Mesenchymal stem cell (in vitro differentiated cells and primary cell): Measurements from ENCODE around the gene ZNF821.

ENCODE experiments used
- DNase-seq: peaks from one replicate; pipeline ENCODE4 v3.0.0-alpha.2; 2013
- H2AFZ ChIP-seq: one replicate; pipeline ENCODE4 v1.6.1; 2013; ENCODE audit warnings: low read depth, mild to moderate bottlenecking, control low read depth, inconsistent platforms, low read length, moderate library complexity
- H2AK5ac ChIP-seq: 2 replicates; pipeline ENCODE4 v1.6.1; 2013; ENCODE audit warnings: low read length, moderate library complexity, mild to moderate bottlenecking, inconsistent platforms; ENCODE audit not compliant: severe bottlenecking
- H2BK120ac ChIP-seq: one replicate; pipeline ENCODE4 v1.6.1; 2013; ENCODE audit warnings: low read depth, mild to moderate bottlenecking, inconsistent platforms, low read length, moderate library complexity
- H2BK12ac ChIP-seq, 2 experiments: one replicate each; pipeline ENCODE4 v1.6.1; 2013; ENCODE audit warnings: inconsistent platforms in 2 of 2, low read length in 2 of 2, mild to moderate bottlenecking in 2 of 2, moderate library complexity in 2 of 2, control low read depth in 1 of 2
- H2BK15ac ChIP-seq: one replicate; pipeline ENCODE4 v1.6.1; 2013; ENCODE audit warnings: mild to moderate bottlenecking, low read depth, inconsistent platforms; ENCODE audit not compliant: poor library complexity, severe bottlenecking
- H2BK5ac ChIP-seq: 2 replicates; pipeline ENCODE4 v1.6.1; 2013; ENCODE audit warnings: low read depth, mild to moderate bottlenecking, low read length, control low read depth, inconsistent platforms; ENCODE audit not compliant: poor library complexity, severe bottlenecking
- H3K14ac ChIP-seq, 2 experiments: one replicate each; pipeline ENCODE4 v1.6.1; 2013; ENCODE audit warnings: inconsistent platforms in 2 of 2, low read length in 2 of 2, control low read depth in 1 of 2, mild to moderate bottlenecking in 1 of 2, moderate library complexity in 1 of 2
- H3K18ac ChIP-seq, 2 experiments: one replicate each; pipeline ENCODE4 v1.6.1; 2013; ENCODE audit warnings: inconsistent platforms in 2 of 2, low read length in 2 of 2, control low read depth in 1 of 2, low read depth in 1 of 2, mild to moderate bottlenecking in 1 of 2
- H3K23ac ChIP-seq, 2 experiments: one replicate each; pipeline ENCODE4 v1.6.1; 2013; ENCODE audit warnings: inconsistent platforms in 2 of 2, low read length in 2 of 2, mild to moderate bottlenecking in 2 of 2, moderate library complexity in 2 of 2, control low read depth in 1 of 2
- H3K27ac ChIP-seq: 2 replicates; pipeline ENCODE4 v1.5.1; 2013; ENCODE audit warnings: mild to moderate bottlenecking, moderate library complexity, low read length, control low read depth, inconsistent platforms; ENCODE audit not compliant: poor library complexity, severe bottlenecking
- H3K27me3 ChIP-seq, 2 experiments: 2 replicates each; pipeline versions ENCODE4 v1.6.1 to v1.7.0; 2013; ENCODE audit warnings: low read length in 2 of 2, mild to moderate bottlenecking in 2 of 2, moderate library complexity in 2 of 2, control low read depth in 1 of 2, inconsistent platforms in 1 of 2; ENCODE audit not compliant: control insufficient read depth in 1 of 2, insufficient read depth in 1 of 2
- H3K36me3 ChIP-seq, 2 experiments: 2 replicates each; pipeline versions ENCODE4 v1.6.1 to v1.7.0; 2013; ENCODE audit warnings: low read length in 2 of 2, control low read depth in 1 of 2, inconsistent platforms in 1 of 2, low read depth in 1 of 2, mild to moderate bottlenecking in 1 of 2; ENCODE audit not compliant: insufficient read depth in 2 of 2, control insufficient read depth in 1 of 2
- H3K4ac ChIP-seq, 2 experiments: one replicate each; pipeline ENCODE4 v1.6.1; 2013; ENCODE audit warnings: inconsistent platforms in 2 of 2, low read length in 2 of 2, mild to moderate bottlenecking in 2 of 2, moderate library complexity in 2 of 2, control low read depth in 1 of 2, low read depth in 1 of 2
- H3K4me1 ChIP-seq: 2 replicates; pipeline ENCODE4 v1.6.1; 2013; ENCODE audit warnings: low read depth, low read length, control low read depth; ENCODE audit not compliant: control insufficient read depth, insufficient read depth
- H3K4me2 ChIP-seq: 2 replicates; pipeline ENCODE4 v1.6.1; 2013; ENCODE audit warnings: low read length, mild to moderate bottlenecking, inconsistent platforms; ENCODE audit not compliant: poor library complexity, severe bottlenecking
- H3K4me3 ChIP-seq, 2 experiments: 2 replicates each; pipeline versions ENCODE4 v1.5.1 to v1.7.0; 2013; ENCODE audit warnings: low read length in 2 of 2, mild to moderate bottlenecking in 2 of 2, control low read depth in 1 of 2, low read depth in 1 of 2; ENCODE audit not compliant: insufficient read depth in 1 of 2
- H3K79me1 ChIP-seq: replicated peaks from 2 replicates; pipeline ENCODE4 v1.6.1; 2013; ENCODE audit warnings: mild to moderate bottlenecking, control low read depth, low read length, inconsistent platforms; ENCODE audit not compliant: poor library complexity, severe bottlenecking
- H3K9ac ChIP-seq: 2 replicates; pipeline ENCODE4 v1.7.0; 2013; ENCODE audit warnings: mild to moderate bottlenecking, low read length, moderate library complexity
- H3K9me3 ChIP-seq: 2 replicates; pipeline ENCODE4 v1.7.0; 2013; ENCODE audit warnings: mild to moderate bottlenecking, low read length; ENCODE audit not compliant: control insufficient read depth
- H4K8ac ChIP-seq: one replicate; pipeline ENCODE4 v1.6.1; 2013; ENCODE audit warnings: inconsistent platforms, mild to moderate bottlenecking, low read length, moderate library complexity
- H4K91ac ChIP-seq: one replicate; pipeline ENCODE4 v1.6.1; 2013; ENCODE audit warnings: mild to moderate bottlenecking, low read length, inconsistent platforms
- WGBS: methylation state at CpG from one replicate; pipeline ENCODE4 v1.1.7; 2013; ENCODE audit warnings: mixed read lengths; 5-methylcytosine and 5-hydroxymethylcytosine counted together

The ZNF821 gene

DNA sequence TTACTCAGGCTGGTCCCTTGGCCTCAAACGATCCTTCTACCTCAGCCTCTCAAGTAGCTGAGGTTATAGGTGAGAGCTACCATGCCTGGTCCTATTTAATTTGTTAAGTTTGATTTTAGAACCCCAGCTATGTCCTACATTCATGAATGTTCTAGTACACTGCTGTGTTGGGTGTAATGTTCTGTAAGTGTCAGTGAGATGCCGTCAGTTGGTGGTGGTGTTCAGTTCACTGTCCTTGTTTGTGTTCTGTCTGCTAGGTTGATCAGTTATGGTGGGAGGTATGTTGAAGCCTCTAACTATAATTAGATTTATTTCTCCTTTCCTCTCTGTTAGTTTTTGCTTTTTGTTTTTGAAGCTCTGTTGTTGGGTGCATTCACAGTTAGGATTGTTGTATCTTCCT lies 19.6 kb upstream of the ZNF821 start:
- Histone ChIP-seq H3K4me1 (peaks cover 4% of the 10 kb centered on the region), H3K9me3 (no peaks in the 10 kb centered on the region), H3K4ac (no peak overlapping the region), H2BK12ac (no peak overlapping the region), H3K9ac (no peak overlapping the region), H4K8ac (no peak overlapping the region), H3K14ac (no peak overlapping the region), H3K18ac (no peak overlapping the region), H3K4me3 (no peak overlapping the region), H3K36me3 (peaks cover 5 to 8% of the 10 kb centered on the region in 2 experiments), H2BK15ac (no peak overlapping the region), H3K4me2 (no peak overlapping the region), H3K23ac (no peak overlapping the region), H2AK5ac (no peak overlapping the region), H4K91ac (no peak overlapping the region), H2BK120ac (no peak overlapping the region), H2BK5ac (no peak overlapping the region), H3K79me1 (no peaks in the 10 kb centered on the region), H3K27me3 (no peaks in the 10 kb centered on the region), H3K27ac (no peak overlapping the region), H2AFZ (no peak overlapping the region)
- no peak for DNase-seq
- WGBS, result 100% methylated on average over 1 of the region's 2 CpGs

DNA sequence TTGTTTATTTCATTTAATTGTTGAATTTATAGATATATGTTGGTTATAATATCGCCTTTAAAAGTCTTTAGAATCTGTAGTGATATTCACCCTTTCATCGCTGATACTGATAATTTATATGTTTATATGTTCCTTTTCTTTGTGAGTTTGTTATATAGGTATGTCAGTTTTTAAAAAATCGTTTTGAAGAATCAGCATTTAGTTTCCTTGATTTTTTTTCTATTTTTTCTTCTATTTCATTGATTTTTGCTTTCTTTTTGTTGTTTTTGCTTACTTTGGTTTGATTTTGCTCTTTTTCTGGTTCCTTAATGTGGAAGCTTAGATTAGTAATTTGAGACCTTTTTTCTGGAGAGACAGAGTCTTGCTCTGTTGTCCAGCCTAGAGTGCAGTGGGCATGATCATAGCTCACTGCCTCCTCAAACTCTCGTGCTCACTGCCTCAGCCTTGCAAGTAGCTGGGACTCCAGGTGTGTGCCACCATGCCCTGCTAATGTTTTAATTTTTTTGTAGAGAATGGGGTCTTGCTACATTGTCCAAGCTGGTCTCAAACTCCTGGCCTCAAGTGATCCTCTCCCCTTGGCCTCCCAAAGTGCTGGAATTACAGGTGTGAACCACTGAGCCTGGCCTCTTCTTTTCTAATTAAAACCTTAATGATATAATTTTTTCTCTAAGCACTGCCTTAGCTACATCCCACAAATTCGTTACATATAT lies 18.8 kb upstream of the ZNF821 start:
- H3K18ac ChIP-seq, result no peak overlapping the region
- H3K23ac ChIP-seq, result no peak overlapping the region
- H2BK12ac ChIP-seq, result no peak overlapping the region
- no peak for DNase-seq
- no peak overlapping the region for H4K91ac ChIP-seq
- no peak overlapping the region for H2BK120ac ChIP-seq
- H3K4me3 ChIP-seq, result no peak overlapping the region
- no peak overlapping the region for H3K14ac ChIP-seq
- H3K27me3 ChIP-seq, result no peaks in the 10 kb centered on the region
- H3K9me3 ChIP-seq, result no peaks in the 10 kb centered on the region
- no peak overlapping the region for H2AFZ ChIP-seq
- H2AK5ac ChIP-seq, result no peak overlapping the region
- WGBS, result 92% methylated on average over 1 of the region's 5 CpGs
- no peak overlapping the region for H4K8ac ChIP-seq
- peaks cover 4% of the 10 kb centered on the region for H3K4me1 ChIP-seq
- no peak overlapping the region for H3K27ac ChIP-seq
- H3K36me3 ChIP-seq, result peaks cover 7 to 14% of the 10 kb centered on the region in 2 experiments
- no peak overlapping the region for H2BK15ac ChIP-seq
- no peak overlapping the region for H3K4ac ChIP-seq
- H3K4me2 ChIP-seq, result no peak overlapping the region
- H3K9ac ChIP-seq, result no peak overlapping the region
- no peak overlapping the region for H2BK5ac ChIP-seq
- H3K79me1 ChIP-seq, result no peaks in the 10 kb centered on the region

GRCh38 chr16:71899171-71899570 lies 15.2 kb upstream of the ZNF821 start:
- H3K18ac ChIP-seq, result no peak overlapping the region
- no peak overlapping the region for H2BK15ac ChIP-seq
- H2AFZ ChIP-seq, result no peak overlapping the region
- peaks cover 10 to 13% of the 10 kb centered on the region in 2 experiments for H3K36me3 ChIP-seq
- H2BK5ac ChIP-seq, result no peak overlapping the region
- no peaks in the 10 kb centered on the region for H3K9me3 ChIP-seq
- H3K23ac ChIP-seq, result no peak overlapping the region
- no peak overlapping the region for H4K91ac ChIP-seq
- no peak overlapping the region for H3K4ac ChIP-seq
- H3K4me2 ChIP-seq, result no peak overlapping the region
- H3K4me1 ChIP-seq, result peaks cover 7% of the 10 kb centered on the region
- no peak overlapping the region for H3K14ac ChIP-seq
- no peak overlapping the region for H3K27ac ChIP-seq
- no peak for DNase-seq
- WGBS, result 97% methylated on average over 4 of the region's 4 CpGs
- no peaks in the 10 kb centered on the region for H3K79me1 ChIP-seq
- H2AK5ac ChIP-seq, result no peak overlapping the region
- H3K4me3 ChIP-seq, result no peak overlapping the region
- no peak overlapping the region for H3K9ac ChIP-seq
- no peaks in the 10 kb centered on the region for H3K27me3 ChIP-seq
- H2BK120ac ChIP-seq, result no peak overlapping the region
- no peak overlapping the region for H4K8ac ChIP-seq
- H2BK12ac ChIP-seq, result no peak overlapping the region

DNA sequence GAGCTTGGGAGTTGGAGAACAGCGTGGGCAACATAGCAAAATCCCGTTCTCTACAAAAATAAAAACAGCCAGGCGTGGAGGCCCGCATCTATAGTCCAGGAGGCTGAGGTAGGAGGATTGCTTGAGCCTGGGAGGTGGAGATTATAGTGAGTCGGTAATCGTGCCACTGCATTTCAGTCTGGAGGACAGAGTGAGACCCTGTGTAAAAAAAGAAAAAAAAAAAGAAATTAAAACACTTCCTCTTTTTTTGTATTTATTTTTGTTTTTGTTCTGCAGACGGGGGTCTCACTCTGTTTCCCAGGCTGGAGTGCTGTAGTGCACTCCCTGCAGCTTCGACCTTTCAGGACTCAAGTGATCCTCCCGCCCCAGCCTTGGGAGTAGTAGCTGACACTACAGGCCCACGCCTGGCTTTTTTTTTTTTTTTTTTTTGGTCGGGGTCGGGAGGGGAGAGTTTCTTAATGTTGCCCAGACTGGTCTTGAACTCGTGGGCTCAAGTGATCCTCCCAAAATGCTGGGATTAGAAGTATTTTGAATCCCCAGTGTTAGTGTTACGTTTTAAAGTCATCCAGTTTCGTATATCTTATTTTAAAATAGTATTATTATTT lies 12.9 kb upstream of the ZNF821 start:
- Histone ChIP-seq H3K14ac (peak overlapping the region in 1 of 2 experiments; percentile 32), H4K91ac (no peak overlapping the region), H3K9ac (peak overlapping the region; percentile 97), H2AK5ac (peak overlapping the region; percentile 73), H3K4me2 (peak overlapping the region; percentile 60), H2BK120ac (no peak overlapping the region), H2BK15ac (no peak overlapping the region), H3K79me1 (no peaks in the 10 kb centered on the region), H2BK5ac (no peak overlapping the region), H3K36me3 (peaks cover 7 to 10% of the 10 kb centered on the region in 2 experiments), H3K23ac (peak overlapping the region in 1 of 2 experiments; percentile 89), H3K27ac (no peak overlapping the region), H2AFZ (no peak overlapping the region), H3K18ac (no peak overlapping the region), H3K27me3 (no peaks in the 10 kb centered on the region), H3K4me1 (peaks cover 7% of the 10 kb centered on the region), H3K9me3 (no peaks in the 10 kb centered on the region), H3K4ac (no peak overlapping the region), H2BK12ac (no peak overlapping the region), H4K8ac (no peak overlapping the region), H3K4me3 (peak overlapping the region; percentile 46 to 93)
- DNase-seq, result no peak
- 76% methylated on average over 6 of the region's 15 CpGs for WGBS
